A549 (cell line): ENCODE data around the gene AP3D1. TPM values are rescaled to one million over a fixed set of nuclear protein-coding genes. Genes with fewer than 3 reads are reported as not detected.

Source experiments
- ATAC-seq, 2 experiments: fragments of 200-7000 bp in 1 of 2; fragments of >200 bp in 1 of 2; cut with Nextera tagmentation in 1 of 2; cut with Tn5 transposase in 1 of 2; 3 replicates each; pipeline versions ENCODE4 v1.8.0 to v1.9.1; 2018 to 2020; ENCODE audit warnings: mild to moderate bottlenecking in 1 of 2, moderate library complexity in 1 of 2
- CTCF ChIA-PET: fragments of 300-600 bp; sonication (Branson Sonifier 250); formaldehyde crosslinking; extraction: SDS; loops from one replicate; lab custom pipeline; 2021; ENCODE audit warnings: antibody characterized with exemption, inconsistent platforms; lab: Yijun Ruan, JAX
- POLR2A ChIA-PET: fragments of 350-600 bp; formaldehyde crosslinking; extraction: SDS; loops from one replicate; lab custom pipeline; 2021; ENCODE audit warnings: antibody characterized with exemption, inconsistent platforms; lab: Yijun Ruan, JAX
- DNase-seq, 2 experiments: peaks; one replicate each; pipeline versions ENCODE4 v3.0.0 to v3.0.0-alpha.2; 2011 to 2016; ENCODE audit warnings: low read depth in 1 of 2, low spot score in 1 of 2
- FAIRE-seq: peaks from 2 replicates; lab custom pipeline; 2011; peaks lifted over from hg19 to GRCh38; lab: Jason Lieb, UNC
- H3K27ac ChIP-seq, 2 experiments: fragments of >200 bp; sonication (Bioruptor Twin); formaldehyde crosslinking; 3 replicates each; pipeline ENCODE4 v1.5.1; 2016 to 2017
- H3K4me1 ChIP-seq: fragments of >200 bp; sonication (Bioruptor Twin); formaldehyde crosslinking; 3 replicates; pipeline ENCODE4 v1.6.1; 2016
- H3K4me2 ChIP-seq: fragments of >200 bp; sonication (Bioruptor Twin); formaldehyde crosslinking; 3 replicates; pipeline ENCODE4 v1.6.1; 2016
- H3K4me3 ChIP-seq: fragments of >200 bp; sonication (Bioruptor Twin); formaldehyde crosslinking; 3 replicates; pipeline ENCODE4 v1.5.1; 2016
- H3K9me3 ChIP-seq: fragments of >200 bp; sonication (Bioruptor Twin); formaldehyde crosslinking; 3 replicates; pipeline ENCODE4 v1.6.1; 2016
- CBX2 ChIP-seq: fragments of 200-600 bp; sonication (generic); IDR thresholded peaks from 2 replicates; pipeline ENCODE4 v1.6.1; 2016; ENCODE audit warnings: low read depth, mild to moderate bottlenecking, borderline replicate concordance
- EP300 ChIP-seq, 2 experiments: fragments of >200 bp; sonication (Bioruptor Twin); formaldehyde crosslinking; IDR thresholded peaks; 2 replicates in 1 of 2; 3 replicates in 1 of 2; pipeline ENCODE4 v1.6.1; 2016 to 2017
- ESRRA ChIP-seq: fragments of 150-350 bp; IDR thresholded peaks from 2 replicates; pipeline ENCODE4 v1.6.1; 2014; ENCODE audit warnings: mild to moderate bottlenecking, low read length, borderline replicate concordance
- FOSL2 ChIP-seq, 2 experiments: fragments of 450-650 bp in 1 of 2; fragments of >200 bp in 1 of 2; sonication (Bioruptor Twin) in 1 of 2; formaldehyde crosslinking; IDR thresholded peaks; 2 replicates each; pipeline versions ENCODE4 v1.5.0 to v1.6.1; 2016 to 2020; ENCODE audit warnings: mild to moderate bottlenecking in 1 of 2, moderate library complexity in 1 of 2
- HOXB5 ChIP-seq: fragments of 250-450 bp; sonication (Bioruptor Pico); IDR thresholded peaks from 2 replicates; pipeline ENCODE4 v1.5.0; 2020; ENCODE audit warnings: mild to moderate bottlenecking, moderate library complexity
- KDM5A ChIP-seq: fragments of 200-600 bp; sonication (generic); IDR thresholded peaks from 2 replicates; pipeline ENCODE4 v1.6.1; 2016; ENCODE audit warnings: antibody characterized with exemption, mild to moderate bottlenecking
- MYC ChIP-seq: IDR thresholded peaks from 2 replicates; pipeline ENCODE4 v1.6.1; 2012; ENCODE audit warnings: mild to moderate bottlenecking, inconsistent platforms, low read length, improper control_type of control experiment, borderline replicate concordance
- NPAS2 ChIP-seq: fragments of 250-450 bp; sonication (Bioruptor Pico); IDR thresholded peaks from 2 replicates; pipeline ENCODE4 v1.8.0; 2022; ENCODE audit warnings: mild to moderate bottlenecking, moderate library complexity, borderline replicate concordance
- NR3C1 ChIP-seq: fragments of >200 bp; sonication (Bioruptor Twin); formaldehyde crosslinking; IDR thresholded peaks from 3 replicates; pipeline ENCODE4 v1.6.1; 2017
- PHF8 ChIP-seq: fragments of 200-600 bp; sonication (generic); IDR thresholded peaks from 2 replicates; pipeline ENCODE4 v1.6.1; 2016; ENCODE audit warnings: low read depth, mild to moderate bottlenecking, antibody characterized with exemption, moderate library complexity, borderline replicate concordance
- POLR2A ChIP-seq: IDR thresholded peaks from 2 replicates; pipeline ENCODE4 v1.6.1; 2012; ENCODE audit warnings: mild to moderate bottlenecking, low read length
- POLR2AphosphoS2 ChIP-seq: conservative IDR thresholded peaks from 2 replicates; pipeline ENCODE4 v1.6.1; 2012; ENCODE audit warnings: low read length, improper control_type of control experiment, inconsistent platforms
- RCOR1 ChIP-seq: fragments of 150-350 bp; IDR thresholded peaks from 2 replicates; pipeline ENCODE4 v1.6.1; 2014; ENCODE audit warnings: antibody characterized with exemption, low read length, low read depth
- RFX5 ChIP-seq: fragments of 450-650 bp; IDR thresholded peaks from 2 replicates; pipeline ENCODE4 v1.7.1; 2014; ENCODE audit warnings: antibody characterized with exemption, mild to moderate bottlenecking, moderate library complexity
- RNF2 ChIP-seq: fragments of 200-600 bp; sonication (generic); IDR thresholded peaks from 2 replicates; pipeline ENCODE4 v1.6.1; 2016; ENCODE audit warnings: low read depth, mild to moderate bottlenecking, antibody characterized with exemption, moderate library complexity, borderline replicate concordance
- SMC3 ChIP-seq: fragments of >200 bp; sonication (Bioruptor Twin); formaldehyde crosslinking; IDR thresholded peaks from 3 replicates; pipeline ENCODE4 v1.6.1; 2018; ENCODE audit warnings: inconsistent platforms
- TFCP2L1 ChIP-seq: fragments of 250-450 bp; sonication (Bioruptor Pico); IDR thresholded peaks from 2 replicates; pipeline ENCODE4 v1.5.0; 2021; ENCODE audit warnings: mild to moderate bottlenecking
- TP53 ChIP-seq: fragments of 250-450 bp; sonication (Bioruptor Pico); IDR thresholded peaks from 2 replicates; pipeline ENCODE4 v1.5.0; 2021; ENCODE audit warnings: mild to moderate bottlenecking, moderate library complexity
- ZC3H11A ChIP-seq: fragments of 450-650 bp; IDR thresholded peaks from 2 replicates; pipeline ENCODE4 v1.6.1; 2014; ENCODE audit warnings: antibody characterized with exemption, mild to moderate bottlenecking
- WGBS: methylation state at CpG from one replicate; pipeline ENCODE4 v1.1.6; 2017; ENCODE audit errors: missing lambda C conversion rate; 5-methylcytosine and 5-hydroxymethylcytosine counted together
- polyA plus RNA-seq, 4 experiments: library from polyadenylated mRNA; depleted of rRNA in 3 of 4; stranded (reverse); fragments of >200 nt; fragmentation: RNase III in 1 of 4; extraction: RNeasy Plus Mini Kit Qiagen cat#74134 plus additional on column Dnase treatment in 1 of 4; gene quantifications; 2 replicates in 3 of 4; 3 replicates in 1 of 4; pipeline ENCODE4 v1.2.3, GENCODE V29; 2011 to 2017
- TF ChIP-seq, protein P1 (sequence below): IDR thresholded peaks from 2 replicates; pipeline ENCODE4 v1.6.1; 2012; ENCODE audit warnings: low read depth, borderline replicate concordance
- TF ChIP-seq, protein P2 (sequence below): fragments of >200 bp; sonication (Bioruptor Twin); formaldehyde crosslinking; IDR thresholded peaks from 3 replicates; pipeline ENCODE4 v1.6.1; 2016
- TF ChIP-seq, protein P3 (sequence below): fragments of 200-600 bp; sonication (generic); IDR thresholded peaks from 2 replicates; pipeline ENCODE4 v1.6.1; 2016; ENCODE audit warnings: antibody characterized with exemption, mild to moderate bottlenecking, moderate library complexity
- TF ChIP-seq, protein P4 (sequence below): fragments of >200 bp; sonication (Bioruptor Twin); formaldehyde crosslinking; IDR thresholded peaks from 2 replicates; pipeline ENCODE4 v1.6.1; 2016

The AP3D1 gene
- polyA plus RNA-seq, 2 of the 4 experiments (the other 2 are of a cell fraction): 44.4 to 66.9 TPM

GRCh38 chr19:2114821-2115220, 36.5 kb downstream of the AP3D1 start:
- ChIA-PET POLR2A (no interaction called here), CTCF (no interaction called here)
- no peak overlapping the region for H3K4me3 ChIP-seq
- 95% methylated on average over 12 of the region's 21 CpGs for WGBS
- FAIRE-seq (no peak), DNase-seq (no peak), ATAC-seq (no peak)
- H3K4me1 ChIP-seq: no peaks in the 10 kb centered on the region
- no peak overlapping the region for H3K4me2 ChIP-seq
- TF ChIP-seq RCOR1 (no peak), NR3C1 (no peak), FOSL2 (IDR thresholded peaks at IDR 0.05) (no peak), FOSL2 (CRISPR knock-in tag; IDR thresholded peaks at IDR 0.05) (no peak)
- no peaks in the 10 kb centered on the region for H3K9me3 ChIP-seq
- no peak overlapping the region for H3K27ac ChIP-seq

GRCh38 chr19:2114218-2114617, 37.1 kb downstream of the AP3D1 start:
- no peak overlapping the region for H3K4me2 ChIP-seq
- H3K4me1 ChIP-seq: no peaks in the 10 kb centered on the region
- TF ChIP-seq NPAS2 (CRISPR knock-in tag) (no peak), TP53 (CRISPR knock-in tag) (no peak), HOXB5 (CRISPR knock-in tag) (no peak), RFX5 (no peak), MYC (no peak)
- TF ChIP-seq, protein P1, sequence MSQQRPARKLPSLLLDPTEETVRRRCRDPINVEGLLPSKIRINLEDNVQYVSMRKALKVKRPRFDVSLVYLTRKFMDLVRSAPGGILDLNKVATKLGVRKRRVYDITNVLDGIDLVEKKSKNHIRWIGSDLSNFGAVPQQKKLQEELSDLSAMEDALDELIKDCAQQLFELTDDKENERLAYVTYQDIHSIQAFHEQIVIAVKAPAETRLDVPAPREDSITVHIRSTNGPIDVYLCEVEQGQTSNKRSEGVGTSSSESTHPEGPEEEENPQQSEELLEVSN: no peak
- POLR2A ChIA-PET: no interaction called here
- ATAC-seq: no peak
- H3K9me3 ChIP-seq: no peaks in the 10 kb centered on the region
- H3K4me3 ChIP-seq: no peak overlapping the region
- no peak for FAIRE-seq
- 96% methylated on average over 5 of the region's 9 CpGs for WGBS
- no peak for DNase-seq
- CTCF ChIA-PET: no interaction called here
- H3K27ac ChIP-seq: no peak overlapping the region

DNA sequence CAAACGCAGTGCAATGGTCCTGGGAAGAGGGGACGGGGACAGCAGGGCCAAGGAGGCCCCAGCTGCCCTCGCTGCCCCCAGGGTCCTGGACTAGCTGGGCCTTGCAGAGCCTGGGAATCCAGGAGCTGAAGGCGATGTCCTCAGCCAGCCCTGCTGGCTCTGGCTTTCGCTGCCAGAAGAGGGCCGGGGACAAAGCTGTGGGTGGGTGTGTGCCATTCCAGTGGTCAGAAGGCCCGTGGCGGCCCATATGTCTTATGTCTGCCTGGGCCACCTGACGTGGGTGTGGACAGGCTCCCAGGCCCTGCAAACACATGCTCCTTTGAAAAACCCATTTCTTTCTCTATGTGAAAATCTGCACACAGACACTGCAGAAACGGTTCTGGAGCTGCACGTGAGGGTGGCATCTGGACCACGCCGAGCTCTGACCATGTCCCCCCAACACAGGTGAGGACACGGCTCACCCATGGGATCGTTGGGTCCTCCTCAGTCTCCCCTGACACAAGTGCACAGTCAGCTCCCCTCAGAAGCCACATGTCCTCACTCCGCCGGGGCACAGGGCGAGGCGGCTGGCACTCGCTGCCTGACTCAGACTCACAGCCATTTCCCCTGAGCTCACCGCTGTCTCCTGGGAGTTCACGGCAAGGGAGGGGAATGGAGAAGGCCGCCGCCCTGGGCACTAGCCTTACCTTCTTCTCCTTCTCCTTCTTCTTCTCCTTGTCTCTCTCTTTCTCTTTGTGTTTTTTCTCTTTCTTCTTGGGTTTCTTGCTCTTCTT, 37.7 kb downstream of the AP3D1 start:
- CTCF ChIA-PET: interaction anchor here (0.6 to 1.2 kb wide), 2 partner anchors 16 to 43 kb away, joined by 3 read pairs; no protein-coding TSS in a partner anchor
- no peak for DNase-seq
- ATAC-seq: no peak

More for the DNA sequence above, 37.7 kb downstream of the AP3D1 start:
- POLR2A ChIA-PET: no interaction called here
- WGBS: 87% methylated on average over 17 of the region's 24 CpGs
- Histone ChIP-seq H3K4me2 (no peak overlapping the region), H3K9me3 (no peaks in the 10 kb centered on the region), H3K4me3 (no peak overlapping the region), H3K4me1 (no peaks in the 10 kb centered on the region), H3K27ac (no peak overlapping the region)
- TF ChIP-seq MYC (no peak), EP300 (IDR thresholded peaks at IDR 0.05) (no peak), ZC3H11A (no peak), RNF2 (no peak), CBX2 (no peak), PHF8 (no peak), TP53 (CRISPR knock-in tag) (no peak), POLR2A (no peak), POLR2AphosphoS2 (no peak), RFX5 (no peak), SMC3 (no peak), TFCP2L1 (CRISPR knock-in tag) (no peak), ESRRA (no peak), KDM5A (no peak)
- TF ChIP-seq, protein P2, sequence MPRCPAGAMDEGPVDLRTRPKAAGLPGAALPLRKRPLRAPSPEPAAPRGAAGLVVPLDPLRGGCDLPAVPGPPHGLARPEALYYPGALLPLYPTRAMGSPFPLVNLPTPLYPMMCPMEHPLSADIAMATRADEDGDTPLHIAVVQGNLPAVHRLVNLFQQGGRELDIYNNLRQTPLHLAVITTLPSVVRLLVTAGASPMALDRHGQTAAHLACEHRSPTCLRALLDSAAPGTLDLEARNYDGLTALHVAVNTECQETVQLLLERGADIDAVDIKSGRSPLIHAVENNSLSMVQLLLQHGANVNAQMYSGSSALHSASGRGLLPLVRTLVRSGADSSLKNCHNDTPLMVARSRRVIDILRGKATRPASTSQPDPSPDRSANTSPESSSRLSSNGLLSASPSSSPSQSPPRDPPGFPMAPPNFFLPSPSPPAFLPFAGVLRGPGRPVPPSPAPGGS: no peak
- TF ChIP-seq, protein P3, sequence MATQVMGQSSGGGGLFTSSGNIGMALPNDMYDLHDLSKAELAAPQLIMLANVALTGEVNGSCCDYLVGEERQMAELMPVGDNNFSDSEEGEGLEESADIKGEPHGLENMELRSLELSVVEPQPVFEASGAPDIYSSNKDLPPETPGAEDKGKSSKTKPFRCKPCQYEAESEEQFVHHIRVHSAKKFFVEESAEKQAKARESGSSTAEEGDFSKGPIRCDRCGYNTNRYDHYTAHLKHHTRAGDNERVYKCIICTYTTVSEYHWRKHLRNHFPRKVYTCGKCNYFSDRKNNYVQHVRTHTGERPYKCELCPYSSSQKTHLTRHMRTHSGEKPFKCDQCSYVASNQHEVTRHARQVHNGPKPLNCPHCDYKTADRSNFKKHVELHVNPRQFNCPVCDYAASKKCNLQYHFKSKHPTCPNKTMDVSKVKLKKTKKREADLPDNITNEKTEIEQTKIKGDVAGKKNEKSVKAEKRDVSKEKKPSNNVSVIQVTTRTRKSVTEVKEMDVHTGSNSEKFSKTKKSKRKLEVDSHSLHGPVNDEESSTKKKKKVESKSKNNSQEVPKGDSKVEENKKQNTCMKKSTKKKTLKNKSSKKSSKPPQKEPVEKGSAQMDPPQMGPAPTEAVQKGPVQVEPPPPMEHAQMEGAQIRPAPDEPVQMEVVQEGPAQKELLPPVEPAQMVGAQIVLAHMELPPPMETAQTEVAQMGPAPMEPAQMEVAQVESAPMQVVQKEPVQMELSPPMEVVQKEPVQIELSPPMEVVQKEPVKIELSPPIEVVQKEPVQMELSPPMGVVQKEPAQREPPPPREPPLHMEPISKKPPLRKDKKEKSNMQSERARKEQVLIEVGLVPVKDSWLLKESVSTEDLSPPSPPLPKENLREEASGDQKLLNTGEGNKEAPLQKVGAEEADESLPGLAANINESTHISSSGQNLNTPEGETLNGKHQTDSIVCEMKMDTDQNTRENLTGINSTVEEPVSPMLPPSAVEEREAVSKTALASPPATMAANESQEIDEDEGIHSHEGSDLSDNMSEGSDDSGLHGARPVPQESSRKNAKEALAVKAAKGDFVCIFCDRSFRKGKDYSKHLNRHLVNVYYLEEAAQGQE: no peak
- TF ChIP-seq, protein P4, sequence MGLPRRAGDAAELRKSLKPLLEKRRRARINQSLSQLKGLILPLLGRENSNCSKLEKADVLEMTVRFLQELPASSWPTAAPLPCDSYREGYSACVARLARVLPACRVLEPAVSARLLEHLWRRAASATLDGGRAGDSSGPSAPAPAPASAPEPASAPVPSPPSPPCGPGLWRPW: no peak
- FAIRE-seq: no peak
